Measurements from ENCODE around the gene ADCY7. TPM values are rescaled to one million over a fixed set of nuclear protein-coding genes. Genes with fewer than 3 reads are reported as not detected.

ADCY7 gene
- 39.5 and 40.1 TPM in 2 replicates for total RNA-seq

DNA sequence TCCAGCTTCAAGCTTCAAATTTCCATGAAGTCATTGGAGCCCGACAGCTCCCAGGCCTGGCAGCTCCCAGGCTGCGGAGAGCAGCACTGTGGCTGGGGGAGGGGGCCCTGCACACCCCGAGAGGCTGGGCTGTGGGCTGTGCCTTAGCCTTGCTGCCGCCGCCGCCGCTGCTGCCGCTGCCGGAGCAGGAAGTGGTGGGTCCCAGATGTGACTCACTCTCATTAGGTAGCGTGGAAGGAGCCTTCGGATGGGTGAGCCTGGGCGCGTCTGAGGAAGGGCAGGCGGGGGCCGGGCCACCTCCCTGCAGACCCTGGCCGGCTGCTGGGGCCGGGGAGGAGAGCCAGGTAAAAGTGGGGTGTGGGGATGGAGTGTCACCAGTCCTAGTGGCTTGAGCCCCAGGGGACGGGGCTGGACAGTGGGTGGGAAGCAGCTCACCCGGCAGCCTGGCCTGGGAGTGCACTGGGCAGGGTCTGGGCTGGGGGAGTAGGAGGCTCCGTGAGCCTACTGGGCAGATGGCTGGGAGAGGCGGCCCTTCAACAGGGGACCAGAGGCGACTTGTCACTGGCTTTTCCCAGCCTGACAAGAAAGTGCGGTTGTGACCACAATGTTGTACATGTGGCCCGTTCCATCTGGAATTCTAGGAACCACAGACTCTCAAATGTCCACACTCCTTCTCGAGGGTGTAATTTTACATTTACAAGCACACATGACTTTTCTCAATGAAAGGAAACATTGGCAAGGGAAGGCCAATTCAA is at the start of gene ADCY7:
Gene ADCY7 (plus strand): TSS at position 215 of the 755 bp plus-strand sequence. CDS start 21,629 bp downstream, outside the sequence.

Other genes starting within 250 kb of the ADCY7 start
- 22.0 and 41.8 TPM in 2 replicates for gene CNEP1R1, start 241.3 kb upstream of the ADCY7 start, total RNA-seq
- gene HEATR3, start 200.6 kb upstream of the ADCY7 start, total RNA-seq = 13.3 and 17.0 TPM in 2 replicates
- 7.3 and 7.5 TPM in 2 replicates for gene TENT4B, start 113.2 kb upstream of the ADCY7 start, total RNA-seq
- gene BRD7, start 102.4 kb downstream of the ADCY7 start, total RNA-seq = 25.4 and 29.6 TPM in 2 replicates